Smooth muscle cell (in vitro differentiated cells): ENCODE data around the gene PSME3. TPM values are rescaled to one million over a fixed set of nuclear protein-coding genes. Genes with fewer than 3 reads are reported as not detected.
A peak's percentile ranks its signal among the peaks of the same experiment; 100 is the strongest.

Experiments
- DNase-seq: peaks from one replicate; lab custom pipeline; 2025; ENCODE audit not compliant: unreplicated experiment; lab: John Stamatoyannopoulos, UW
- H2AFZ ChIP-seq: fragments of 200-600 bp; sonication (generic); 2 replicates; pipeline ENCODE4 v1.6.0; 2016; ENCODE audit warnings: antibody characterized with exemption, low read depth, mild to moderate bottlenecking
- H3F3A ChIP-seq: fragments of 200-600 bp; sonication (generic); 2 replicates; pipeline ENCODE4 v1.6.0; 2017; ENCODE audit warnings: antibody characterized with exemption, low read depth
- H3K27ac ChIP-seq: fragments of 200-600 bp; sonication (generic); 2 replicates; pipeline ENCODE4 v1.5.1; 2016; ENCODE audit warnings: low read depth, mild to moderate bottlenecking
- H3K27me3 ChIP-seq: fragments of 200-600 bp; sonication (generic); 2 replicates; pipeline ENCODE4 v1.6.1; 2016; ENCODE audit warnings: low read depth, mild to moderate bottlenecking
- H3K36me3 ChIP-seq: fragments of 200-600 bp; sonication (generic); 2 replicates; pipeline ENCODE4 v1.5.1; 2016; ENCODE audit warnings: low read depth
- H3K4me1 ChIP-seq: fragments of 200-600 bp; sonication (generic); 2 replicates; pipeline ENCODE4 v1.5.1; 2016; ENCODE audit warnings: low read depth
- H3K4me2 ChIP-seq: fragments of 200-600 bp; sonication (generic); 2 replicates; pipeline ENCODE4 v1.6.0; 2016; ENCODE audit warnings: mild to moderate bottlenecking
- H3K4me3 ChIP-seq: fragments of 200-600 bp; sonication (generic); 2 replicates; pipeline ENCODE4 v1.5.1; 2016; ENCODE audit warnings: mild to moderate bottlenecking
- H3K79me2 ChIP-seq: fragments of 200-600 bp; sonication (generic); 2 replicates; pipeline ENCODE4 v1.6.0; 2016; ENCODE audit warnings: low read depth, mild to moderate bottlenecking
- H3K9ac ChIP-seq: fragments of 200-600 bp; sonication (generic); 2 replicates; pipeline ENCODE4 v1.6.0; 2016; ENCODE audit warnings: low read depth
- H3K9me3 ChIP-seq: fragments of 200-600 bp; sonication (generic); replicated peaks from 2 replicates; pipeline ENCODE4 v1.5.1; 2016; ENCODE audit warnings: low read depth
- H4K20me1 ChIP-seq: fragments of 200-600 bp; sonication (generic); 2 replicates; pipeline ENCODE4 v1.6.0; 2016; ENCODE audit warnings: low read depth
- CTCF ChIP-seq: fragments of 200-600 bp; sonication (generic); IDR thresholded peaks from 2 replicates; pipeline ENCODE4 v1.5.1; 2017; ENCODE audit warnings: borderline replicate concordance, mild to moderate bottlenecking, antibody characterized with exemption; ENCODE audit not compliant: insufficient read depth, poor library complexity, severe bottlenecking
- WGBS: methylation state at CpG from one replicate; pipeline ENCODE4 v1.1.7; 2016; ENCODE audit warnings: low lambda C conversion rate; 5-methylcytosine and 5-hydroxymethylcytosine counted together
- polyA plus RNA-seq: library from polyadenylated mRNA; unstranded; fragments of >200 nt; fragmentation: Nextera tagmentation; extraction: Ambion mirVana; gene quantifications from 2 replicates; pipeline ENCODE4 v1.2.1, GENCODE V29; 2016
- total RNA-seq: library from RNA; depleted of rRNA; stranded (reverse); fragments of >200 nt; gene quantifications from 2 replicates; pipeline ENCODE4 v1.2.3, GENCODE V29; 2014

PSME3 gene
- total and polyA plus RNA-seq, 2 experiments from 2014 or later = 67.1 to 85.3 TPM

- no peaks in the 10 kb centered on the region for H3K4me1 ChIP-seq
- no peak for DNase-seq
- peaks cover 26% of the 10 kb centered on the region for H3K27me3 ChIP-seq
- no peak overlapping the region for H2AFZ ChIP-seq
- no peak overlapping the region for H3K4me2 ChIP-seq
- no peaks in the 10 kb centered on the region for H4K20me1 ChIP-seq
- H3K79me2 ChIP-seq = no peaks in the 10 kb centered on the region
- H3K27ac ChIP-seq = no peak overlapping the region
- no peaks in the 10 kb centered on the region for H3K9me3 ChIP-seq
- H3F3A ChIP-seq = no peaks in the 10 kb centered on the region
- no peak for TF ChIP-seq CTCF
- no peak overlapping the region for H3K9ac ChIP-seq
- H3K36me3 ChIP-seq = no peaks in the 10 kb centered on the region
- no peak overlapping the region for H3K4me3 ChIP-seq
- WGBS = 93% methylated on average over 10 of the region's 10 CpGs
Observed at GRCh38 chr17:42877037-42877436, 43.8 kb downstream of the PSME3 start.

GRCh38 chr17:42878123-42878880, 45.1 kb downstream of the PSME3 start:
- no peak overlapping the region for H3K27ac ChIP-seq
- no peak overlapping the region for H2AFZ ChIP-seq
- H3K9me3 ChIP-seq = no peaks in the 10 kb centered on the region
- DNase-seq = no peak
- no peaks in the 10 kb centered on the region for H3K4me1 ChIP-seq
- H4K20me1 ChIP-seq = no peaks in the 10 kb centered on the region
- H3K27me3 ChIP-seq = peaks cover 26% of the 10 kb centered on the region
- H3K36me3 ChIP-seq = no peaks in the 10 kb centered on the region
- peak; percentile 2 for TF ChIP-seq CTCF
- no peaks in the 10 kb centered on the region for H3K79me2 ChIP-seq
- no peak overlapping the region for H3K4me3 ChIP-seq
- no peak overlapping the region for H3K4me2 ChIP-seq
- WGBS = 38% methylated on average over 13 of the region's 13 CpGs
- H3F3A ChIP-seq = no peaks in the 10 kb centered on the region
- no peak overlapping the region for H3K9ac ChIP-seq

- Histone ChIP-seq H3F3A (no peaks in the 10 kb centered on the region), H3K9me3 (no peaks in the 10 kb centered on the region), H3K9ac (peak overlapping the region; percentile 49), H3K27ac (peak overlapping the region; percentile 58), H4K20me1 (no peaks in the 10 kb centered on the region), H3K79me2 (no peaks in the 10 kb centered on the region), H3K4me3 (no peak overlapping the region), H3K4me2 (peak overlapping the region; percentile 41), H3K4me1 (no peaks in the 10 kb centered on the region), H3K27me3 (peaks cover 26% of the 10 kb centered on the region), H2AFZ (no peak overlapping the region), H3K36me3 (no peaks in the 10 kb centered on the region)
- no peak for TF ChIP-seq CTCF
- DNase-seq = no peak
- WGBS = 93% methylated on average over 8 of the region's 8 CpGs
Observed at GRCh38 chr17:42878924-42879595, 45.9 kb downstream of the PSME3 start.
